GM04503 (cell line): ENCODE measurements around the gene LRFN4.

ENCODE experiments used
- DNase-seq: peaks from one replicate; pipeline ENCODE4 v3.0.0-alpha.2; 2012; ENCODE audit warnings: low read depth

LRFN4 gene

GRCh38 chr11:66845143-66845875 is 11.6 kb upstream of the LRFN4 start:
- no peak for DNase-seq

GRCh38 chr11:66845876-66846212 is 11.0 kb upstream of the LRFN4 start:
- no peak for DNase-seq

GRCh38 chr11:66846671-66847091 is 10.2 kb upstream of the LRFN4 start:
- no peak for DNase-seq

- DNase-seq, result no peak
These were observed 9.2 kb upstream of the LRFN4 start for GRCh38 chr11:66847461-66848232.

- no peak for DNase-seq
These were observed 8.0 kb upstream of the LRFN4 start for GRCh38 chr11:66848671-66849500.

- no peak for DNase-seq
These were observed 7.2 kb upstream of the LRFN4 start for GRCh38 chr11:66849501-66850234.

GRCh38 chr11:66850235-66850587 is 6.7 kb upstream of the LRFN4 start:
- no peak for DNase-seq

- DNase-seq, result no peak
These were observed 6.2 kb upstream of the LRFN4 start for GRCh38 chr11:66850588-66851238.

- no peak for DNase-seq
These were observed 5.6 kb upstream of the LRFN4 start for GRCh38 chr11:66851239-66851596.

- DNase-seq, result no peak
These were observed 5.0 kb upstream of the LRFN4 start for GRCh38 chr11:66851698-66852465.

- no peak for DNase-seq
These were observed 4.2 kb upstream of the LRFN4 start for GRCh38 chr11:66852466-66853241.

GRCh38 chr11:66853242-66854229 is 3.3 kb upstream of the LRFN4 start:
- DNase-seq, result no peak

GRCh38 chr11:66854231-66854661 is 2.6 kb upstream of the LRFN4 start:
- DNase-seq, result no peak

- DNase-seq, result no peak
These were observed 2.1 kb upstream of the LRFN4 start for GRCh38 chr11:66854729-66855211.

GRCh38 chr11:66855574-66856495 is 1.0 kb upstream of the LRFN4 start:
- peak; percentile 64 for DNase-seq

- DNase-seq, result no peak
These were observed 516 bp downstream of the LRFN4 start for GRCh38 chr11:66857234-66857926.

GRCh38 chr11:66857927-66858185 is 992 bp downstream of the LRFN4 start:
- DNase-seq, result no peak
